ENCODE measurements around the gene HECTD4. TPM values are rescaled to one million over a fixed set of nuclear protein-coding genes. Genes with fewer than 3 reads are reported as not detected.

HECTD4 gene
- total RNA-seq, 1 experiment from 2014 or later, result 30.0 TPM

GRCh38 chr12:112194601-112195247, 187.5 kb downstream of the HECTD4 start:
- Histone ChIP-seq H4K5ac (ENCODE audit: insufficient read length, low read depth, low read length) (no peak overlapping the region), H2BK15ac (ENCODE audit: low read depth, low read length) (no peak overlapping the region), H3K14ac (ENCODE audit: insufficient read depth, low read length) (no peak overlapping the region), H3T11ph (ENCODE audit: low read length) (no peak overlapping the region), H3K23me2 (ENCODE audit: insufficient read length, low read depth, low read length, poor library complexity, severe bottlenecking) (no peaks in the 10 kb centered on the region), H3K23ac (ENCODE audit: insufficient read length, low read depth, low read length) (no peak overlapping the region), H3K4ac (ENCODE audit: low read depth, low read length) (no peak overlapping the region), H4K20me1 (ENCODE audit: control insufficient read depth, insufficient read depth, insufficient read length) (peaks cover 2% of the 10 kb centered on the region), H2BK12ac (ENCODE audit: insufficient read length, low read depth, low read length) (no peak overlapping the region), H4K91ac (ENCODE audit: insufficient read length, low read depth, low read length) (no peak overlapping the region), H3K4me1 (ENCODE audit: insufficient read depth, low read length) (no peaks in the 10 kb centered on the region), H2BK120ac (ENCODE audit: low read depth, low read length, poor library complexity, severe bottlenecking) (no peak overlapping the region), H3K4me2 (ENCODE audit: insufficient read depth, insufficient read length, low read length) (no peak overlapping the region), H3K56ac (ENCODE audit: insufficient read length, low read depth, low read length) (no peak overlapping the region), H2BK20ac (ENCODE audit: low read depth, low read length, poor library complexity, severe bottlenecking) (no peak overlapping the region), H3K9me3 (ENCODE audit: control insufficient read depth, low read depth, low read length) (no peaks in the 10 kb centered on the region), H3K79me2 (ENCODE audit: insufficient read depth, low read length) (no peaks in the 10 kb centered on the region), H2BK5ac (ENCODE audit: insufficient read length, low read length) (no peak overlapping the region), H2AFZ (ENCODE audit: low read length) (no peak overlapping the region), H3K27ac (ENCODE audit: insufficient read length, low read depth, low read length) (no peak overlapping the region), H3K18ac (ENCODE audit: insufficient read length, low read depth, low read length) (no peak overlapping the region), H3K9ac (ENCODE audit: extremely low read depth, insufficient read length, low read length) (no peak overlapping the region), H4K8ac (replicated peaks; ENCODE audit: insufficient read length, low read depth, low read length) (no peak overlapping the region), H2AK5ac (ENCODE audit: insufficient read length, low read length) (no peak overlapping the region), H3K79me1 (ENCODE audit: insufficient read depth, low read depth, low read length, poor library complexity, severe bottlenecking) (no peaks in the 10 kb centered on the region), H3K27me3 (ENCODE audit: insufficient read depth, low read length) (no peaks in the 10 kb centered on the region)
- WGBS (ENCODE audit: extremely low coverage, insufficient read length, low lambda C conversion rate), result no CpG with 5 or more reads among the region's 20 CpGs
- Mint-ChIP-seq H3K36me3 (ENCODE audit: insufficient read depth in 1 of 3, low read depth in 3 of 3) (peaks cover 10 to 51% (median 32%) of the 10 kb centered on the region in 3 experiments; a peak in 6 of 7 replicates), H3K9me3 (no peaks in the 10 kb centered on the region; a peak in 1 of 5 replicates), H3K4me3 (no peak overlapping the region; a peak in 1 of 5 replicates), H3K27ac (no peak overlapping the region), H3K4me1 (peaks cover 3 to 10% of the 10 kb centered on the region in 2 experiments; a peak in 3 of 4 replicates), H3K27me3 (ENCODE audit: low read depth) (no peaks in the 10 kb centered on the region)
- no peak for TF ChIP-seq CTCF (conservative IDR thresholded peaks at IDR 0.05)
- no peak for DNase-seq

Data from H9 (cell line).